HL-60 (cell line): ENCODE results near the gene TAB2.

Experiments
- DNase-seq, 2 experiments: peaks; one replicate each; pipeline ENCODE4 v3.0.0-alpha.2; 2010 to 2020; ENCODE audit warnings: low read depth in 1 of 2, low spot score in 1 of 2
- H3K27ac ChIP-seq: fragments of 250-450 bp; sonication (Bioruptor Pico); replicated peaks from 2 replicates; pipeline ENCODE4 v1.5.1; 2020; ENCODE audit warnings: mild to moderate bottlenecking, moderate library complexity
- H3K27me3 ChIP-seq: fragments of 250-450 bp; sonication (Bioruptor Pico); 2 replicates; pipeline ENCODE4 v1.5.1; 2021; ENCODE audit warnings: mild to moderate bottlenecking, moderate library complexity; ENCODE audit not compliant: insufficient read depth, poor library complexity, severe bottlenecking
- H3K4me3 ChIP-seq: replicated peaks from 2 replicates; pipeline ENCODE4 v1.5.1; 2011; ENCODE audit warnings: mild to moderate bottlenecking, control low read depth, low read length; ENCODE audit not compliant: insufficient read depth
- GABPA ChIP-seq: IDR thresholded peaks from 2 replicates; pipeline ENCODE4 v1.6.1; 2012; ENCODE audit warnings: low read depth
- POLR2AphosphoS5 ChIP-seq: IDR thresholded peaks from 2 replicates; pipeline ENCODE4 v1.6.1; 2012; ENCODE audit warnings: low read depth
- SPI1 ChIP-seq: IDR thresholded peaks from 2 replicates; pipeline ENCODE4 v1.6.1; 2012; ENCODE audit warnings: low read depth, mild to moderate bottlenecking, borderline replicate concordance
- TF ChIP-seq, protein P1 (sequence below): IDR thresholded peaks from one replicate; pipeline ENCODE4 v1.5.1; 2011; ENCODE audit warnings: low read length, control low read depth, inconsistent platforms; ENCODE audit not compliant: insufficient read depth
- TF ChIP-seq, protein P2 (sequence below): IDR thresholded peaks from 2 replicates; pipeline ENCODE4 v1.6.1; 2012; ENCODE audit warnings: low read depth; ENCODE audit not compliant: insufficient replicate concordance

The TAB2 gene

DNA sequence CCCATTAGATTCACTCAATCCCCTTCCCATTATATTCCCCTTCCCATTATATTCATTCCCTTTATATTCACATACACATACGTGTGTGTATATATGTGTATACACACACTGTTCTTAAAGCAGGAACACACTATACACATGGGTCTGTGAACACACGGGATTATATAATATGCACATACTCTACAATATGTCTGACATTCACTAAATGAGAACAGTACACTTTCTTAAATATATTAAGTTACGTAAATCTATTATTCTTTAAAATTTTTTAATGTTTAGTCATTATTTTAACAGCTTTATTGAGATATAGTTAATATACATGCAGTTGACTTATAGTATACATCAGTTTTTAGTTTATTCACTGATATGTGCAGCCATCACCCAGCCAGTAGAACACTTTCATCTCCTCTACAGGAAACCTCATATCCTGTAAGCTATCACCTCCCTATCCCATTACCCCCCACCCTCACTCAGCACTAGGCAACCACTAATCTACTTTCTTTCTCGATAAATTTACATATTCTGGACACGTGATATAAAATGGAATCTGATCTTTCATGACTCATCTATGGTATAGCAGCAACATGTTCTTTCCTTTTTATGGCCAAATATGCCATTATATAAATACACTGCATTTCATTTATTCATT is 68.6 kb downstream of the TAB2 start:
- Histone ChIP-seq H3K27me3 (no peaks in the 10 kb centered on the region), H3K27ac (no peak overlapping the region), H3K4me3 (no peak overlapping the region)
- no peak for DNase-seq
- no peak for TF ChIP-seq GABPA
- TF ChIP-seq, protein P1, sequence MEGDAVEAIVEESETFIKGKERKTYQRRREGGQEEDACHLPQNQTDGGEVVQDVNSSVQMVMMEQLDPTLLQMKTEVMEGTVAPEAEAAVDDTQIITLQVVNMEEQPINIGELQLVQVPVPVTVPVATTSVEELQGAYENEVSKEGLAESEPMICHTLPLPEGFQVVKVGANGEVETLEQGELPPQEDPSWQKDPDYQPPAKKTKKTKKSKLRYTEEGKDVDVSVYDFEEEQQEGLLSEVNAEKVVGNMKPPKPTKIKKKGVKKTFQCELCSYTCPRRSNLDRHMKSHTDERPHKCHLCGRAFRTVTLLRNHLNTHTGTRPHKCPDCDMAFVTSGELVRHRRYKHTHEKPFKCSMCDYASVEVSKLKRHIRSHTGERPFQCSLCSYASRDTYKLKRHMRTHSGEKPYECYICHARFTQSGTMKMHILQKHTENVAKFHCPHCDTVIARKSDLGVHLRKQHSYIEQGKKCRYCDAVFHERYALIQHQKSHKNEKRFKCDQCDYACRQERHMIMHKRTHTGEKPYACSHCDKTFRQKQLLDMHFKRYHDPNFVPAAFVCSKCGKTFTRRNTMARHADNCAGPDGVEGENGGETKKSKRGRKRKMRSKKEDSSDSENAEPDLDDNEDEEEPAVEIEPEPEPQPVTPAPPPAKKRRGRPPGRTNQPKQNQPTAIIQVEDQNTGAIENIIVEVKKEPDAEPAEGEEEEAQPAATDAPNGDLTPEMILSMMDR = no peak

DNA sequence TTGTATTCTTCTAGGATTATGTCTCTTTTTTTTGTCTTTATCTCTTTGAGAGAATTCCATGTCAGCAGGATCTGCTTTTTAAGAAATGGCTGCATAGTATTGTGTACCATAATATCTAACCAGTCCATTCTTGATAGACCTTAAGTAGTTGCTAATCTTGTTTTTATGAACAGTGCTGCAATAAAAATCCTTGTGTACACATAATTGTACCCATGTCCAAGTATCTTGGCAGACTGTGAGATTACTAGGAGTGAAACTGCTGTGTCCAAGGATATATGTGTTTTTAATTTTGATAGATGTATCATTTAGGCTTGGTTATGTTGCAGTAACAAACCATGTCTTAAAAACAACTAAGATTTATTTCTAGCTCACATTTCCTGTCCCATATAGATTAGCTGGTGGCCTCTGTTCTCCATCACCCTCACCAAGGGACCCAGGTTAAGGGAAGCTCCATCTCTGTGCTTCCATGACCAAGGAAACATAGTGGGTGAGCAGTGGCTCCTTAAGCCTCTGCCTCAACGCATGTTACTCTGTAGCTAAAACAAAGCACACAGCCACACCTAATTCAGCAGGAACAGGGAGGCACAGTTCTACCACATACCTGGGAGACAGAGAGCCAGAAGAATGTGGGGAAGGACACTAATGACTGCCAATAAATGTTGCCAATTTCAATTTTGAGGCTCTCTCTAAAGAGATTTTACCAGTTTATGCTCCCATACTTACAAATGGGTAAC is 70.4 kb downstream of the TAB2 start:
- DNase-seq = no peak
- Histone ChIP-seq H3K4me3 (no peak overlapping the region), H3K27ac (no peak overlapping the region), H3K27me3 (no peaks in the 10 kb centered on the region)
- TF ChIP-seq, protein P2, sequence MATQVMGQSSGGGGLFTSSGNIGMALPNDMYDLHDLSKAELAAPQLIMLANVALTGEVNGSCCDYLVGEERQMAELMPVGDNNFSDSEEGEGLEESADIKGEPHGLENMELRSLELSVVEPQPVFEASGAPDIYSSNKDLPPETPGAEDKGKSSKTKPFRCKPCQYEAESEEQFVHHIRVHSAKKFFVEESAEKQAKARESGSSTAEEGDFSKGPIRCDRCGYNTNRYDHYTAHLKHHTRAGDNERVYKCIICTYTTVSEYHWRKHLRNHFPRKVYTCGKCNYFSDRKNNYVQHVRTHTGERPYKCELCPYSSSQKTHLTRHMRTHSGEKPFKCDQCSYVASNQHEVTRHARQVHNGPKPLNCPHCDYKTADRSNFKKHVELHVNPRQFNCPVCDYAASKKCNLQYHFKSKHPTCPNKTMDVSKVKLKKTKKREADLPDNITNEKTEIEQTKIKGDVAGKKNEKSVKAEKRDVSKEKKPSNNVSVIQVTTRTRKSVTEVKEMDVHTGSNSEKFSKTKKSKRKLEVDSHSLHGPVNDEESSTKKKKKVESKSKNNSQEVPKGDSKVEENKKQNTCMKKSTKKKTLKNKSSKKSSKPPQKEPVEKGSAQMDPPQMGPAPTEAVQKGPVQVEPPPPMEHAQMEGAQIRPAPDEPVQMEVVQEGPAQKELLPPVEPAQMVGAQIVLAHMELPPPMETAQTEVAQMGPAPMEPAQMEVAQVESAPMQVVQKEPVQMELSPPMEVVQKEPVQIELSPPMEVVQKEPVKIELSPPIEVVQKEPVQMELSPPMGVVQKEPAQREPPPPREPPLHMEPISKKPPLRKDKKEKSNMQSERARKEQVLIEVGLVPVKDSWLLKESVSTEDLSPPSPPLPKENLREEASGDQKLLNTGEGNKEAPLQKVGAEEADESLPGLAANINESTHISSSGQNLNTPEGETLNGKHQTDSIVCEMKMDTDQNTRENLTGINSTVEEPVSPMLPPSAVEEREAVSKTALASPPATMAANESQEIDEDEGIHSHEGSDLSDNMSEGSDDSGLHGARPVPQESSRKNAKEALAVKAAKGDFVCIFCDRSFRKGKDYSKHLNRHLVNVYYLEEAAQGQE = no peak
- TF ChIP-seq POLR2AphosphoS5 (no peak), SPI1 (no peak), GABPA (no peak)
- TF ChIP-seq, protein P1 = no peak

DNA sequence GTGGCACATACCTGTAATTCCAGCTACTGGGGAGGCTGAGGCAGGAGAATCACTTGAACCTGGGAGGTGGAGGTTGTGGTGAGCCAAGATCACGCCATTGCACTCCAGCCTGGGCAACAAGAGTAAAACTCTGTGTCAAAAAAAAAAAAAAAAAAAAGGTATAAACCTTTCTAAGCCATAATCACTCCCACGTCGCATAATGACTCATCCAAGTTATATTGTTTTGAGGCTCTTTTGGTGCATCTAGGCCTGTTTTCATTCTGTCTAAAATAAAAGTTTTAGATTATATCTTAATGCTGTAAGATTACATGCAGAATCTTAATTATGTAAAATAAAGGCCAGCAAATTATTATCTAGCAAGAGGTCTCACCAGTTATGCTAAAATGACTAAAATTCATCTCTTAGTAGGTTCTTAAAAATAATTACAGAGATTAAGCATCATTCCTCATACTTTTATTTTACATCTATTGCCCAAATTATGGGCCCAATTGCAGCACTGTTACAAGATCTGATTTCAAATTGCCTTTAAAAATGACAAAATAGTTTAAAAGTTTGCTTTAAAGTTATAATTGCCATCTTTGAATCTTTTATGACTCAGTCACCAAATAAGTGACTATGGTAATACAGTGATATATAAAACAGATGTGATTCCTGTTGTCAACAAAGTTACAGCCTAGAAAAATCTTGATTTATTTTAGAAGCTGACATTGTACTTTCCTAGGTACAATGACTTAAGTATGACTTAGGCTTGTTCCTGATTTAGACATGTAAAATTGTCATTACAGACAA is 72.2 kb downstream of the TAB2 start:
- no peak for TF ChIP-seq GABPA
- no peak for TF ChIP-seq SPI1
- no peak for TF ChIP-seq POLR2AphosphoS5
- TF ChIP-seq, protein P2 = no peak
- TF ChIP-seq, protein P1 = no peak
- no peak overlapping the region for H3K27ac ChIP-seq
- no peak for DNase-seq
- H3K4me3 ChIP-seq = no peak overlapping the region
- H3K27me3 ChIP-seq = no peaks in the 10 kb centered on the region
